BE2C (cell line): ENCODE data around the gene ABCC8.

Experiments
- DNase-seq: peaks from one replicate; pipeline ENCODE4 v3.0.0-alpha.2; 2020
- H3K27me3 ChIP-seq: fragments of 250-450 bp; sonication (Bioruptor Pico); 2 replicates; pipeline ENCODE4 v1.5.1; 2020; ENCODE audit warnings: mild to moderate bottlenecking
- H3K36me3 ChIP-seq: fragments of 250-450 bp; sonication (Bioruptor Pico); 2 replicates; pipeline ENCODE4 v1.5.1; 2020; ENCODE audit warnings: mild to moderate bottlenecking
- H3K4me1 ChIP-seq: fragments of 250-450 bp; sonication (Bioruptor Pico); 2 replicates; pipeline ENCODE4 v1.5.1; 2020
- H3K4me3 ChIP-seq: 2 replicates; pipeline ENCODE4 v1.5.1; 2011; ENCODE audit warnings: low read depth, low read length
- H3K9me3 ChIP-seq: fragments of 250-450 bp; sonication (Bioruptor Pico); 2 replicates; pipeline ENCODE4 v1.5.1; 2020
- TF ChIP-seq, protein P1 (sequence below): IDR thresholded peaks from 2 replicates; pipeline ENCODE4 v1.5.1; 2012; ENCODE audit warnings: mild to moderate bottlenecking, low read depth, low read length

Gene ABCC8

DNA sequence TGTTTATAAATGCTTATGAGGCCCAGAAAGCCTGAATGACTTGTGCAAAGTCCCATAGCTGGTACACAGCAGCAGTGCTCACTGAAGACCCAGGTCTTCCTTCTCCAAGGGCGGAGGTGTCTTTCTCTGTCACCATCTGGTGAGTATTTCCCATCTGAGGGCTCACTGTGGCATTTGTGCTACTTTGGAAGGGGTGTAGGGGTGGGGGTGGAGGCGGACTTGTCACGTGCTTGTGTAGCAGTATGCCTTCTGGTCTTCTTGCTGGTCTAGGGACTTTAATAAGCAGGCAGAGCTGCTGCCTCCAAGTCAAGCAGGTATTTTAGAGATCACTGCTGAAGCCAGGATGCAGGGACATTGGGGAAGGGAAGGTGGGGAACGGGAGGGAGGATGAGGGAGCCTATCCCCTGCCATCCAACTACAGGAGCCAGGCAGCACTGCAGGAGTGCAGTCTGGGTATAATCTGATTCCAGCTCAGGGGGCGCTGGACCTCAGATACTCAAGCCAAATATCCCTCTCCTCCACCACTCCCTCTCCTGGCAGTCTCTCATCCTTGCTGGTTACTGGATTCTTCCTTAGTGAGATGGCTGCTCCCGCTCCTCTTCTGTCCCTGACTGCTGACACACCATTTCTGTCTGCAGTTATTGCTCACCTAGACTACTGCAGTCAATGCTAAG lies 3.4 kb downstream of the ABCC8 start:
- DNase-seq: peak; percentile 32
- TF ChIP-seq, protein P1, sequence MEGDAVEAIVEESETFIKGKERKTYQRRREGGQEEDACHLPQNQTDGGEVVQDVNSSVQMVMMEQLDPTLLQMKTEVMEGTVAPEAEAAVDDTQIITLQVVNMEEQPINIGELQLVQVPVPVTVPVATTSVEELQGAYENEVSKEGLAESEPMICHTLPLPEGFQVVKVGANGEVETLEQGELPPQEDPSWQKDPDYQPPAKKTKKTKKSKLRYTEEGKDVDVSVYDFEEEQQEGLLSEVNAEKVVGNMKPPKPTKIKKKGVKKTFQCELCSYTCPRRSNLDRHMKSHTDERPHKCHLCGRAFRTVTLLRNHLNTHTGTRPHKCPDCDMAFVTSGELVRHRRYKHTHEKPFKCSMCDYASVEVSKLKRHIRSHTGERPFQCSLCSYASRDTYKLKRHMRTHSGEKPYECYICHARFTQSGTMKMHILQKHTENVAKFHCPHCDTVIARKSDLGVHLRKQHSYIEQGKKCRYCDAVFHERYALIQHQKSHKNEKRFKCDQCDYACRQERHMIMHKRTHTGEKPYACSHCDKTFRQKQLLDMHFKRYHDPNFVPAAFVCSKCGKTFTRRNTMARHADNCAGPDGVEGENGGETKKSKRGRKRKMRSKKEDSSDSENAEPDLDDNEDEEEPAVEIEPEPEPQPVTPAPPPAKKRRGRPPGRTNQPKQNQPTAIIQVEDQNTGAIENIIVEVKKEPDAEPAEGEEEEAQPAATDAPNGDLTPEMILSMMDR: peak; percentile 53

GRCh38 chr11:17472467-17472866 lies 4.2 kb downstream of the ABCC8 start:
- Histone ChIP-seq H3K36me3 (no peaks in the 10 kb centered on the region), H3K9me3 (no peaks in the 10 kb centered on the region), H3K4me1 (no peaks in the 10 kb centered on the region), H3K4me3 (no peak overlapping the region), H3K27me3 (peaks cover 13% of the 10 kb centered on the region)
- TF ChIP-seq, protein P1: no peak
- DNase-seq: no peak

More for the DNA sequence above, 3.4 kb downstream of the ABCC8 start:
- Histone ChIP-seq H3K27me3 (peaks cover 13% of the 10 kb centered on the region), H3K4me3 (no peak overlapping the region), H3K36me3 (no peaks in the 10 kb centered on the region), H3K9me3 (no peaks in the 10 kb centered on the region), H3K4me1 (no peaks in the 10 kb centered on the region)

DNA sequence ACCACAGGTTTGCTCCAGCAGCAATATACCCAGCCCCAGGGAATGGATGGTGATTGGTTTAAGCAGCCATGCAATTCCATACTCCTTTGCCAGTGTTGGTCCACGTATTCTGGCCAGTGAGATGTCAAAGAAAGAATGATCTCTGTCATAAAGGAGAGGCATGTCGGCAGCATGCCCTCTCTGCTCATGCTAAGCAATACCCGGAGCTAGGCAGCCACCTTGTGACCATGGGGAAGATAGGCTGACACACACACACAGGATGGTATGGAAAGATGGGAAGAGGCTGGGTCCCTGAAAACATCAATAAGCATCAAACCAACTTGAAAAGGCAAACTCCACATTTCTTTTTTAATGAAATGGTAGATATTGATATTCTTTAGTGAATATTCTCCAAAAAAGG lies 5.1 kb downstream of the ABCC8 start:
- H3K27me3 ChIP-seq: peaks cover 12% of the 10 kb centered on the region
- no peak overlapping the region for H3K4me3 ChIP-seq
- no peaks in the 10 kb centered on the region for H3K4me1 ChIP-seq
- no peaks in the 10 kb centered on the region for H3K36me3 ChIP-seq
- no peak for DNase-seq
- TF ChIP-seq, protein P1: no peak
- H3K9me3 ChIP-seq: no peaks in the 10 kb centered on the region

GRCh38 chr11:17469998-17470397 lies 6.6 kb downstream of the ABCC8 start:
- no peak for DNase-seq
- no peaks in the 10 kb centered on the region for H3K9me3 ChIP-seq
- TF ChIP-seq, protein P1: no peak
- no peaks in the 10 kb centered on the region for H3K27me3 ChIP-seq
- H3K36me3 ChIP-seq: no peaks in the 10 kb centered on the region
- H3K4me3 ChIP-seq: no peak overlapping the region
- no peaks in the 10 kb centered on the region for H3K4me1 ChIP-seq

- Histone ChIP-seq H3K9me3 (no peaks in the 10 kb centered on the region), H3K27me3 (no peaks in the 10 kb centered on the region), H3K4me3 (no peak overlapping the region), H3K4me1 (peaks cover 3% of the 10 kb centered on the region; the same call in 1 of the 2 replicates), H3K36me3 (no peaks in the 10 kb centered on the region)
- DNase-seq: no peak
- TF ChIP-seq, protein P1: no peak
Measured at GRCh38 chr11:17468122-17468521, 8.5 kb downstream of the ABCC8 start.

GRCh38 chr11:17463546-17464174 lies 13.0 kb downstream of the ABCC8 start:
- H3K27me3 ChIP-seq: no peaks in the 10 kb centered on the region
- peaks cover 3% of the 10 kb centered on the region; the same call in 1 of the 2 replicates for H3K4me1 ChIP-seq
- H3K36me3 ChIP-seq: no peaks in the 10 kb centered on the region
- DNase-seq: peak; percentile 16
- H3K9me3 ChIP-seq: no peaks in the 10 kb centered on the region
- H3K4me3 ChIP-seq: no peak overlapping the region
- TF ChIP-seq, protein P1: no peak
